HG03432 (cell line): Measurements from ENCODE around the gene PKD2L1.
"Not testable (repeated sequence)": the region's sequence is repeated elsewhere in the genome, so short reads cannot be mapped to it uniquely, and the experiment has no call there.

Experiments used
- ATAC-seq: cut with Tn5 transposase; IDR thresholded peaks from one replicate; pipeline ENCODE4 v1.9.1; 2021; ENCODE audit warnings: mild to moderate bottlenecking, moderate library complexity; ENCODE audit not compliant: unreplicated experiment

PKD2L1 gene

GRCh38 chr10:100330079-100330478 is at the start of gene PKD2L1:
PKD2L1 (minus strand) TSS chr10:100330228; CDS start chr10:100330103, 125 bp downstream.
- ATAC-seq = no peak

- ATAC-seq = no peak
Observed at GRCh38 chr10:100377830-100378229, 47.8 kb upstream of the PKD2L1 start.

DNA sequence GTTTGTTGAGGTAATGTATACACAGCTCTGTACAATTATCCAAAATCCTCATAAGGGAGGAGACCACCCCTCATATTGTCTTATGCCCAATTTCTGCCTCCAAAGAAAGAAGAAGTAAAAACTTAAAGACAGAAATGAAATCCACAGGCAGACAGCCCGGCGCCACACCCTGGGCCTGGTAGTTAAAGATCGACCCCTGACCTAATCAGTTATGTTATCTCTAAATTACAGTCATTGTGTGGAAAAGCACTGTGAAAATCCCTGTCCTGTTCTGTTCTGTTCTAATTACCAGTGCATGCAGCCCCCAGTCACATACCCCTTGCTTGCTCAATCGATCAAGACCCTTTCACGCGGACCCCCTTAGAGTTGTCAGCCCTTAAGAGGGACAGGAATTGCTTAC is 46.6 kb upstream of the PKD2L1 start:
- ATAC-seq = not testable (repeated sequence)

- ATAC-seq = not testable (repeated sequence)
Observed at GRCh38 chr10:100374677-100375353, 44.8 kb upstream of the PKD2L1 start.

DNA sequence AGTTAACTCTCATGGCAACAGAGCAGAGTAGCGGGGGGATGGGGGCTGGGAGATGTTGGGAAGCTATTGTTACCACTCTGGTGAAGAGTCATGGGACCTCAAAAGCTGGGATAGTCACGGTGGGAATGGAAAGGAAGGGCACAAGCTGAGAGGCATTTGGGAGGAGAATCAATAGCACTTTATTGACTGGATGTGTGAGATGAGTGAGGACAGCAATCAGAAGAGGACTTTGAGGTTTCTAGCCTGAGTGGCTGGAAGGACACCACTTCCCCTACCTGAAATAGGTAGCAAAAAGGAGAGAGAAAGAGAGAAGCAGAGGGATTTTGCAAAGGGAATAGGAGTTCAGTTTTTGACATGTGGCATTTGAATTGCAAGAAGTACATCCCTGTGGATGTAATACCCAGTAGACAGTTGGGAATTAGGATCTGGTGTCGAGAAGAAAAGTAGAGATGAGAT is 44.2 kb upstream of the PKD2L1 start:
- ATAC-seq = no peak

DNA sequence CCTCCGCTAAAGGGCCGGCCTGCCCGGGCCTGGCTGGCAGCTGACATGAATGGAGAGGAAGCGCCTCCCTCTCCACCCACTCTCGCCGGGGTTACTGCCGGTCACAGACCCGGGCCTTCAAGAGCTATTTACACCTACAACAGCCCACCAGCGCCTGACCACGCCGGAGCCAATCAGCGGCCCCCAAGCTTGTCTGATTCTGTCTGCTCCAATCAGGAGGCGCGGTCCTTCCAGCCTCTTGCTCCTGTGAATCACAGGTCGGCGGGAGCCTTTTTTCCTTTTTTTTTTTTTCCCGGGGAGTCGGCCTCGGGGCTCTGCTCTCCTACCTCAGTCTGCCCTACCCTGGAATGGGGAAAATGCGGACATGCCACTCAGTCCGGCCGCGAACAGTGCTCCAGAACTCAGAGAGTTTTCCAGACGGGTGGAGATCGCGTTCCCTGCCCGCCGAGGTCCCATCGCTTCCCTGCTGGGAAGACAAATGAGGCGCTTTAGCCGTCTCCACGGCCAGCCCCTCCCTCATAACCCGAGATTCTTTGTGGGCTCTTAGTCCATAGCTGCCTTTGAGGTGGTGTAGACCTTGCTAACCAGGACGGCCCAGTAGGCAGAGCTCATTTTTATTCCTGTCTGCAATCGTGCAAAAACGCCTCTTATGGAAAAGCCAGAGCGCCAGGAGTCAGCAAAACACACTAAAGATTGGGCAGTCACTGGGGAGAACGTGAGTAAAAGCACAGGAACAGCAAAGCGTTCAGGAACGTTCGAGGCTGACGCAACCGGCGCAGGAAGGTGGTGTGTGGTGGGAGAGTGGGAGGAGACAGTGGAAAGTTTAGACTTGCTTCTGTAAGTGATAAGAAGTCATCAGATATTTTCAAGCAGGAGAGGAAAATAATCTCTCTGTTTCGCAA is 43.5 kb upstream of the PKD2L1 start:
- peak; percentile 93 for ATAC-seq

- ATAC-seq = no peak
Observed at GRCh38 chr10:100372415-100373297, 42.6 kb upstream of the PKD2L1 start.

DNA sequence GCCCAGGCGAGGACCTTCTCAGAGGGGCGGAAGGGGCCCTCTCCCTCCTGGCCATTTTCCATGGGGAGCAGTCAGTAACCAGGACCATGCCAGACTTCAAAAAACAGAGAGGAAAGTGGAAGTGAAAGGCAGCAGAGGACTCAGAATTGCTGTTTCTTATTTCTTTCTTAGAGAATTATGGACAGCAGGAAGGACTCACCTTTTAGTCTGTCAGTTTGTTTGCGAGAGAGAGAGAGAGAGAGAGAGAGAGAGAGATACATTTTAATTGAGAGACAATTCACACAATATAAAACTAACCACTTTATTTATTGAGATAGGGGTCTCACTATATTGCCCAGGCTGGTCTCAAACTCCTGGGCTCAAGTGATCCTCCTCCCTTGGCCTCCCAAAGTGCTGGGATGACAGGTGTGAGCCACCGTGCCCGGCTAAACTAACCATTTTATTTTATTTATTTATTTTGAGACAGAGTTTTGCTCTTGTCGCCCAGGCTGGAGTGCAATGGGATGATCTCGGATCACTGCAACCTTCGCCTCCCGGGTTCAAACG is 41.5 kb upstream of the PKD2L1 start:
- ATAC-seq = no peak

DNA sequence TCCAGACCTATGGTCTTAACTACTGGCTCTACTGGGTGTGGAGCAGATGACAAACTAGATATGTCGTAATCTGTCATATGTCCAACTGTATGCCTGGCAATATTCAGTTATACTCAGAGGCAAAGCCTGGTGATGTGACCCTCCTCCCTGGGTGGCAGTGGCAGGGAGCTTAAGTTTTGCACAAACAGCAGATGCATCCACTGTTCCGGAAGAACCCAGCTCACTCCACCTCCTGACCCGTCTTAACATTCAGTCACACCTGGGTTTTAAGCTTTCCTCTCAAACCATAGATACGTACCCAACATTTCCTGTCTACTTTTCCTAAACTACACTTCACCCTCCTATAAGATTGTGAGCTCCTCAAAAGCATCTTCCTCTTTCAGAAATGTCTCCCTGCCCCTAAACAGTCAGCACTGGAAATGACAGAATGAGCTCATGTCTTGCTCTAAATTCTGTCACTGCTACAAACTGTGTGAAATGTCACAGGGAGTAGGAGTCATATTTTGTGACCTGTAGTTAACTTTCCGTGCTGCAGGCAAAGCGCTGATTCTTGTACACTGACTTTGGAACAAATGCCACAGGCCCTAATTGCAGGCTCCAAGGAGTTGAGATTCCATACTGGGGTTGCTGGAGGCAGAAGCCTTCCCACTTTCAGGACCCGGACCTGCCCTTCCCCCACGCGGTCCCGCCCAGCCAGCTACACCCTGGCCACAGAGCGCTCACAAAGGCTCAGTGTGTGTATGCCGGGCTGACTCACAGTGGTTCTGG is 40.9 kb upstream of the PKD2L1 start:
- no peak for ATAC-seq

DNA sequence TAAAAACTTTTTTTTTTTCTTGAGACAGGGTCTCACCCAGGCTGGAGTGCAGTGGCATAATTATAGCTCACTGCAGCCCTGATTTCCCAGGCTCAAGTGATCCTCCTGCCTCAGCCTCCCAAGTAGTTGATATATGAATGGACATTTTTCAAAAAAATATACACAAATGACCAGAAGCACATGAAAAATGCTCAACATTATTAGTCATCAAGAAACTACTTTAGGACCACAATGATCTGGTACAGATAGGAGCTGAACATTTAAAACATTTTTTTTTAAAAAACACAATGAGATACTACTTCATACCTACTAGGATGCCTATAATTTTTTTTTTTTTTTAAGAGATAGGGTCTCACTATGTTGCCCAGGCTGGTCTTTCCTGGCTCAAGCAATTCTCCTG is 38.7 kb upstream of the PKD2L1 start:
- no peak for ATAC-seq

- ATAC-seq = no peak
Observed at GRCh38 chr10:100364735-100365391, 34.8 kb upstream of the PKD2L1 start.

DNA sequence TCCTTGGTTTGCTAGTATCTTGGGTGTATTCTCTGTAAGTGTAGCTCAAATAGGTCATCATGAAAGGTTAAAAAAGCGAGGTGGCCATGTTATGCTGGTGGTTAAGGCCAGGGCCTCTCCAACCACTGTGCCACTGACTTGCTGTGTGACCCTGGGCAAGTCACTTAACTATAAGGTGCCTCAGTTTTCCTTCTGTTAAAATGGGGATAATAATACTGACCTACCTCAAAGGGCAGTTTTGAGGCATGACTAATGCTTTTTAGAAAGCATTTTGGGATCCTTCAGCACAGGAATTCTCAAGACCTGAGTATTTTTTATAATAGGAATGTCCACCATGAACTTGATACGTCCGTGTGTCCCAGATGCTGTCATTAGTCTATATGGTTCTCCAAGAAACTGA is 34.1 kb upstream of the PKD2L1 start:
- no peak for ATAC-seq

DNA sequence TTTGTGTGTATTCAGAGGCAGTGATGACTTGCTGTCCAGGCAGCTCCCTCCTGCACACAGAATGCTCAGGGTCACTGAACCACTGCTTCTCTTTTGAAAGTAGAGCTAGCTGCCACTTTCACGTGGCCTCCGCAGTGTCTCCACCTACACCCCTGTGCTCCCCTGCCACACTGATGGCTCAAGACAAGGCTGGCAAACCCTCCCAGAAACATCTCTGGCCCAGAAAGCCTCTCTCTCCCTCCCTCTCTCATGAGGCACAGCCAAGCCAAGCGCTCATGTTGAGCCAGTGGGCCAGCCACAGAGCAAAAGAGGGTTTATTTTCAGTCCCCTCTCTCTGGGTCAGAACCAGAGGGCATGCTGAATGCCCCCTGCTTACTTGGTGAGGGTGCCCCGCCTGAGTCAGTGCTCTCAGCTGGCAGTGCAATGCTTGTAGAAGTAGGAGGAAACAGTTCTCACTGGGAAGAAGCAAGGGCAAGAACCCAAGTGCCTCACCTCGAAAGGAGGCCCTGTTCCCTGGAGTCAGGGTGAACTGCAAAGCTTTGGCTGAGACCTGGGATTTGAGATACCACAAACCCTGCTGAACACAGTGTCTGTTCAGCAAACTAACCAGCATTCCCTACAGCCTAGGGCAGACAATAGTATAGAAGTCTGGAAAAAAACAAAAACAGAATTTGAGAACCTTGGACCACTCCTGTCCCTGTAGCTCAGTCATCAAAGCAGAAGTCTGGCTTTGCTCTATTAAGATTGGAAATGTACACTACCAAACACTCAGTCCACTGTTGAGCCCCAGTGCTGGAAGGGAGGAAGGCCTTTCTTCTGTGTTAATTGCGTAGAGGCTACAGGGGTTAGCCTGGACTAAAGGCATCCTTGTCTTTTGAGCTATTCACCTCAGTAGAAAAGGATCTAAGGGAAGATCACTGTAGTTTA is 32.8 kb upstream of the PKD2L1 start:
- no peak for ATAC-seq

DNA sequence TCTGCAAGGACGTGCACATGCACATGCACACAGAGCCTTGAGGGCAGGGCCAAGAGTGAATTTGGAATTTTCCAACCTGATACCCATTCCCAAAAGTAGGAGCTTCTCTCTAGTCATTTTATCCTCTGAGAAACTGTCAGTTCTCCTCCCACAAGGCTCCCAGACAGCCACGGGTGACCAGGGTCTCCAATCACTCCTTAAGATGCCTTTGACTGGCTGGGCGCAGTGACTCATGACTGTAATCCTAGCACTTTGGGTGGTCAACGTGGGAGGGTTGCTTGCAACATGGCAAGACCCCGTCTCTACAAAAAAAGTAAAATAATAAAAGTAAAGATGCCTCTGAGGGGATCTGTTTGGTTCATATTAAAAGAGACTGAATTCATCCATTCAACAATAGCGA is 30.2 kb upstream of the PKD2L1 start:
- ATAC-seq = no peak

DNA sequence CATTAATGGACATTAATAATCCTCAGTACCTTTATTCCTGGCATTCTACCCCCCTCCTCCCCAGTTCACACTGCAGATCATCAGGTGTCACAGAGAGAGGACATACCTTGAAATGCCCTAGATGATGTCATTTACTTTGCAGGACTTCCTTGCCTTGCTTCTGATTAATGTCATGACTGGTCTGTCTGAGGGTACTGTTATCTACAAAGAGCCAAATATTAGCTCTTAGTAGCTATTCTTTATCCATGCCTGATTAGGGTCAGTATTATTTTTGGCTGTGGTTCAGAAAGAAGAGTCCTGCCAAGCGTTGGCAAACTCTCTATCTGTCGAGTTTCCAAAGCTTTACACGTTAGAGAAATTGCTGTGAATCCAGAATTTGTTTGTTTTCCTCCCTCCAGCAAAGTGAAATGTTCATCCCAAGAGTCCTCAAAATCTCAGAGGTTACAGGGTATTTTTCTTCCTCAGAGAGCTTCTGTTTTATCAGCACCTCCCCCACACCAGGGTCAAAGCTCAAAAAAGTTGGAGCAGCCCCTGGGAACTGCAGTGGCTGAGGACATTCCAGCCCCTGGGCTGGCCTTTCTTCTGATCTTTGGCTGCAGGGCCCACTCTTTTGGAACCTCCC is 29.6 kb upstream of the PKD2L1 start:
- no peak for ATAC-seq

- ATAC-seq = no peak
Observed at GRCh38 chr10:100359030-100359432, 29.0 kb upstream of the PKD2L1 start.

DNA sequence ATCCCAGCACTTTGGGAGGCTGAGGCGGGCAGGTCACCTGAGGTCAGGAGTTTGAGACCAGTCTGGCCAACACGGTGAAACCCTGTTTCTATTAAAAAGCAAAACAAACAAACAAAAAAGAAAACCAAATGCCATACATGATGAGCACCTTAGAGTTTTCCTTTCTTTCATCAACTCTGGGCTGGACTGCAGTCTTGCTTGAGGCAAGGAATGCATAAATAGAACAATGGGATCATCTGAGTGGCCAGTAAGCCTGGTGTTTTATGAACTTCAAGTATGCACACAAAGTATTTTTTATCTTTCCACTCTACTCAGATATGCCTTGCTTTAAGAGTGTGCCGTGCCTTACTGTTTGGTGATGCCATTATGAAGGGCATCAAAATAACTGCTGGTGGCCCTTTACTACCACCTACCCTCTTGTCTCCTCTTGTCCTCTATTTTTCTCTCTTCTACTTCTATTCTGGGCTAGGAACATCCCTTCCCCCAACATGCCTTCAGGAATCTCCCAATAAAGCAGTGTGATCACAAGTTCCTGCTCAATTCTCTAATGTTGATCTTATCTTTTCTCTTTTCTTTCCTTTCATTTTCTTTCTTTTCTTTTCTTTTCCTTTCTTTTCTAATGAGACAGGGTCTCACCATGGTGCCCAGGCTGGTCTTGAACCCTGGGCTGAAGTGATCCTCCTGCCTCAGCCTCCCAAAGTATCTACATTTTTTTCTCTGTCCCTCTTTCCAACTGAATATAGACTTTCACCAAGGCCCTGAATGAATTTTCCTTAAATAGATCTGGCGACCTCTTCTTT is 27.2 kb upstream of the PKD2L1 start:
- no peak for ATAC-seq
